Smooth muscle cell (in vitro differentiated cells): ENCODE measurements around the gene GRM5. TPM values are rescaled to one million over a fixed set of nuclear protein-coding genes. Genes with fewer than 3 reads are reported as not detected.

Experiments used
- DNase-seq: peaks from one replicate; lab custom pipeline; 2025; ENCODE audit not compliant: unreplicated experiment; lab: John Stamatoyannopoulos, UW
- H2AFZ ChIP-seq: fragments of 200-600 bp; sonication (generic); 2 replicates; pipeline ENCODE4 v1.6.0; 2016; ENCODE audit warnings: antibody characterized with exemption, low read depth, mild to moderate bottlenecking
- H3F3A ChIP-seq: fragments of 200-600 bp; sonication (generic); 2 replicates; pipeline ENCODE4 v1.6.0; 2017; ENCODE audit warnings: antibody characterized with exemption, low read depth
- H3K27ac ChIP-seq: fragments of 200-600 bp; sonication (generic); 2 replicates; pipeline ENCODE4 v1.5.1; 2016; ENCODE audit warnings: low read depth, mild to moderate bottlenecking
- H3K27me3 ChIP-seq: fragments of 200-600 bp; sonication (generic); 2 replicates; pipeline ENCODE4 v1.6.1; 2016; ENCODE audit warnings: low read depth, mild to moderate bottlenecking
- H3K36me3 ChIP-seq: fragments of 200-600 bp; sonication (generic); 2 replicates; pipeline ENCODE4 v1.5.1; 2016; ENCODE audit warnings: low read depth
- H3K4me1 ChIP-seq: fragments of 200-600 bp; sonication (generic); 2 replicates; pipeline ENCODE4 v1.5.1; 2016; ENCODE audit warnings: low read depth
- H3K4me2 ChIP-seq: fragments of 200-600 bp; sonication (generic); 2 replicates; pipeline ENCODE4 v1.6.0; 2016; ENCODE audit warnings: mild to moderate bottlenecking
- H3K4me3 ChIP-seq: fragments of 200-600 bp; sonication (generic); 2 replicates; pipeline ENCODE4 v1.5.1; 2016; ENCODE audit warnings: mild to moderate bottlenecking
- H3K79me2 ChIP-seq: fragments of 200-600 bp; sonication (generic); 2 replicates; pipeline ENCODE4 v1.6.0; 2016; ENCODE audit warnings: low read depth, mild to moderate bottlenecking
- H3K9ac ChIP-seq: fragments of 200-600 bp; sonication (generic); 2 replicates; pipeline ENCODE4 v1.6.0; 2016; ENCODE audit warnings: low read depth
- H3K9me3 ChIP-seq: fragments of 200-600 bp; sonication (generic); replicated peaks from 2 replicates; pipeline ENCODE4 v1.5.1; 2016; ENCODE audit warnings: low read depth
- H4K20me1 ChIP-seq: fragments of 200-600 bp; sonication (generic); 2 replicates; pipeline ENCODE4 v1.6.0; 2016; ENCODE audit warnings: low read depth
- CTCF ChIP-seq: fragments of 200-600 bp; sonication (generic); IDR thresholded peaks from 2 replicates; pipeline ENCODE4 v1.5.1; 2017; ENCODE audit warnings: borderline replicate concordance, mild to moderate bottlenecking, antibody characterized with exemption; ENCODE audit not compliant: insufficient read depth, poor library complexity, severe bottlenecking
- WGBS: methylation state at CpG from one replicate; pipeline ENCODE4 v1.1.7; 2016; ENCODE audit warnings: low lambda C conversion rate; 5-methylcytosine and 5-hydroxymethylcytosine counted together
- polyA plus RNA-seq: library from polyadenylated mRNA; unstranded; fragments of >200 nt; fragmentation: Nextera tagmentation; extraction: Ambion mirVana; gene quantifications from 2 replicates; pipeline ENCODE4 v1.2.1, GENCODE V29; 2016
- total RNA-seq: library from RNA; depleted of rRNA; stranded (reverse); fragments of >200 nt; gene quantifications from 2 replicates; pipeline ENCODE4 v1.2.3, GENCODE V29; 2014

The GRM5 gene
- total and polyA plus RNA-seq, 2 experiments from 2014 or later: not detected

GRCh38 chr11:88810420-88811097, 255.2 kb downstream of the GRM5 start:
- Histone ChIP-seq H2AFZ (no peak overlapping the region), H3F3A (no peaks in the 10 kb centered on the region), H3K9ac (no peak overlapping the region), H3K36me3 (no peaks in the 10 kb centered on the region), H3K79me2 (no peaks in the 10 kb centered on the region), H4K20me1 (no peaks in the 10 kb centered on the region), H3K27me3 (no peaks in the 10 kb centered on the region), H3K4me2 (no peak overlapping the region), H3K4me3 (no peak overlapping the region), H3K27ac (no peak overlapping the region), H3K4me1 (peaks cover 7% of the 10 kb centered on the region), H3K9me3 (no peaks in the 10 kb centered on the region)
- TF ChIP-seq CTCF: no peak
- DNase-seq: no peak
- 72% methylated on average over 3 of the region's 3 CpGs for WGBS

GRCh38 chr11:88809126-88809525, 256.7 kb downstream of the GRM5 start:
- no peak overlapping the region for H3K4me2 ChIP-seq
- no peaks in the 10 kb centered on the region for H3K9me3 ChIP-seq
- no peak overlapping the region for H3K4me3 ChIP-seq
- H4K20me1 ChIP-seq: no peaks in the 10 kb centered on the region
- no peak overlapping the region for H3K27ac ChIP-seq
- no peaks in the 10 kb centered on the region for H3K79me2 ChIP-seq
- H2AFZ ChIP-seq: no peak overlapping the region
- H3K36me3 ChIP-seq: no peaks in the 10 kb centered on the region
- TF ChIP-seq CTCF: no peak
- H3F3A ChIP-seq: no peaks in the 10 kb centered on the region
- no peak for DNase-seq
- peaks cover 7% of the 10 kb centered on the region for H3K4me1 ChIP-seq
- 82% methylated on average over 1 of the region's 1 CpG for WGBS
- H3K27me3 ChIP-seq: no peaks in the 10 kb centered on the region
- H3K9ac ChIP-seq: no peak overlapping the region

- H3K9me3 ChIP-seq: no peaks in the 10 kb centered on the region
- no peak overlapping the region for H3K4me3 ChIP-seq
- no peak overlapping the region for H3K4me2 ChIP-seq
- H3K27me3 ChIP-seq: no peaks in the 10 kb centered on the region
- TF ChIP-seq CTCF: no peak
- H2AFZ ChIP-seq: no peak overlapping the region
- H4K20me1 ChIP-seq: no peaks in the 10 kb centered on the region
- no peaks in the 10 kb centered on the region for H3K36me3 ChIP-seq
- H3F3A ChIP-seq: no peaks in the 10 kb centered on the region
- no peaks in the 10 kb centered on the region for H3K79me2 ChIP-seq
- H3K27ac ChIP-seq: no peak overlapping the region
- H3K4me1 ChIP-seq: no peaks in the 10 kb centered on the region
- H3K9ac ChIP-seq: no peak overlapping the region
- WGBS: 80% methylated on average over 1 of the region's 1 CpG
- no peak for DNase-seq
Measured at GRCh38 chr11:88807349-88807748, 258.4 kb downstream of the GRM5 start.

- H3K27ac ChIP-seq: no peak overlapping the region
- no peaks in the 10 kb centered on the region for H3K36me3 ChIP-seq
- WGBS: 69% methylated on average over 1 of the region's 1 CpG
Measured at GRCh38 chr11:88806410-88806809, 259.4 kb downstream of the GRM5 start.

More at GRCh38 chr11:88806410-88806809, 259.4 kb downstream of the GRM5 start:
- DNase-seq: no peak
- H3K27me3 ChIP-seq: no peaks in the 10 kb centered on the region
- no peaks in the 10 kb centered on the region for H3K9me3 ChIP-seq
- H3K4me2 ChIP-seq: no peak overlapping the region
- H2AFZ ChIP-seq: no peak overlapping the region
- H3F3A ChIP-seq: no peaks in the 10 kb centered on the region
- no peak overlapping the region for H3K4me3 ChIP-seq
- no peaks in the 10 kb centered on the region for H3K79me2 ChIP-seq
- H4K20me1 ChIP-seq: no peaks in the 10 kb centered on the region
- no peaks in the 10 kb centered on the region for H3K4me1 ChIP-seq
- no peak overlapping the region for H3K9ac ChIP-seq
- no peak for TF ChIP-seq CTCF
